PC-3 (cell line): ENCODE data around the gene TRIM38. TPM values are rescaled to one million over a fixed set of nuclear protein-coding genes. Genes with fewer than 3 reads are reported as not detected.
"Not testable (repeated sequence)": the region's sequence is repeated elsewhere in the genome, so short reads cannot be mapped to it uniquely, and the experiment has no call there.

ENCODE experiments used
- ATAC-seq: fragments of 200-7000 bp; cut with Tn5 transposase; 2 replicates; pipeline ENCODE4 v1.9.1; 2020; ENCODE audit warnings: mild to moderate bottlenecking, moderate library complexity
- BruUV-seq: library from RNA; stranded (reverse); fragments of 400-500 nt; replicated peaks from 2 replicates; lab custom pipeline; 2021; lab: Mats Ljungman, UMichigan
- CTCF ChIA-PET: fragments of 300-600 bp; sonication (Branson Sonifier 250); formaldehyde crosslinking; loops from one replicate; lab custom pipeline; 2022; ENCODE audit warnings: antibody characterized with exemption; lab: Charles Lee
- POLR2A ChIA-PET: fragments of 300-600 bp; sonication (Branson Sonifier 250); formaldehyde crosslinking; loops from one replicate; lab custom pipeline; 2022; ENCODE audit warnings: antibody characterized with exemption; ENCODE audit not compliant: unreplicated experiment; lab: Charles Lee
- DNase-seq: peaks from one replicate; pipeline ENCODE4 v3.0.0-alpha.2; 2015
- H2AFZ ChIP-seq: fragments of 300-600 bp; sonication (generic); 2 replicates; pipeline ENCODE4 v1.6.0; 2016; ENCODE audit warnings: antibody characterized with exemption, low read length
- H3F3A ChIP-seq: fragments of 300-600 bp; sonication (generic); one replicate; pipeline ENCODE4 v1.6.0; 2017; ENCODE audit warnings: antibody characterized with exemption, low read length, control low read depth, mild to moderate bottlenecking; ENCODE audit not compliant: unreplicated experiment
- H3K27ac ChIP-seq: fragments of 300-600 bp; sonication (generic); 2 replicates; pipeline ENCODE4 v1.5.1; 2016; ENCODE audit warnings: mild to moderate bottlenecking, low read length
- H3K27me3 ChIP-seq: fragments of 300-600 bp; sonication (generic); 2 replicates; pipeline ENCODE4 v1.6.1; 2016; ENCODE audit warnings: low read length, mixed read lengths
- H3K36me3 ChIP-seq: fragments of 300-600 bp; sonication (generic); 2 replicates; pipeline ENCODE4 v1.6.1; 2016; ENCODE audit warnings: low read depth, mixed run types, low read length, mixed read lengths
- H3K4me1 ChIP-seq: fragments of 300-600 bp; sonication (generic); 2 replicates; pipeline ENCODE4 v1.5.1; 2016; ENCODE audit warnings: low read length; ENCODE audit not compliant: insufficient read depth
- H3K4me2 ChIP-seq: fragments of 300-600 bp; sonication (generic); 2 replicates; pipeline ENCODE4 v1.6.0; 2016; ENCODE audit warnings: low read length
- H3K4me3 ChIP-seq: fragments of 300-600 bp; sonication (generic); 2 replicates; pipeline ENCODE4 v1.5.1; 2016; ENCODE audit warnings: mild to moderate bottlenecking, low read length, mixed read lengths
- H3K79me2 ChIP-seq: fragments of 300-600 bp; sonication (generic); 2 replicates; pipeline ENCODE4 v1.6.1; 2017; ENCODE audit warnings: low read length, mixed read lengths
- H3K9ac ChIP-seq: fragments of 300-600 bp; sonication (generic); 2 replicates; pipeline ENCODE4 v1.6.0; 2016; ENCODE audit warnings: mild to moderate bottlenecking, low read length
- H3K9me2 ChIP-seq: fragments of 300-600 bp; sonication (generic); replicated peaks from 2 replicates; pipeline ENCODE4 v1.6.1; 2016; ENCODE audit warnings: mixed run types, low read length, mixed read lengths
- H3K9me3 ChIP-seq: fragments of 300-600 bp; sonication (generic); 2 replicates; pipeline ENCODE4 v1.6.1; 2016; ENCODE audit warnings: low read length, mixed read lengths
- H4K20me1 ChIP-seq: fragments of 300-600 bp; sonication (generic); 2 replicates; pipeline ENCODE4 v1.6.1; 2016; ENCODE audit warnings: low read length, mixed read lengths
- CTCF ChIP-seq: fragments of 300-600 bp; sonication (generic); conservative IDR thresholded peaks from 2 replicates; pipeline ENCODE4 v1.5.1; 2017; ENCODE audit warnings: antibody characterized with exemption, low read depth, mild to moderate bottlenecking, low read length
- EZH2 ChIP-seq: fragments of 300-600 bp; sonication (generic); IDR thresholded peaks from one replicate; pipeline ENCODE4 v1.6.1; 2017; ENCODE audit warnings: antibody characterized with exemption, mild to moderate bottlenecking, low read length; ENCODE audit not compliant: unreplicated experiment
- EZH2phosphoT487 ChIP-seq: fragments of 300-600 bp; sonication (generic); IDR thresholded peaks from 2 replicates; pipeline ENCODE4 v1.6.1; 2018; ENCODE audit warnings: mild to moderate bottlenecking, antibody characterized with exemption, low read length, borderline replicate concordance
- intact Hi-C: fragments of 100-400 bp; cut with micrococcal nuclease; formaldehyde crosslinking; loops from 2 replicates; pipeline ENCODE4 v1.9.0; 2023
- total RNA-seq: library from RNA; depleted of rRNA; stranded (reverse); fragments of >200 nt; gene quantifications from 2 replicates; pipeline ENCODE4 v1.2.3, GENCODE V29; 2014

Gene TRIM38
- total RNA-seq, 1 experiment from 2014 or later, result 5.6 TPM

- no peak overlapping the region for H3K9ac ChIP-seq
- intact Hi-C loops, result no loop called here
- ChIA-PET POLR2A (interaction anchor here (0.5 kb wide), 1 partner anchor 16 kb away, joined by 7 read pairs; no protein-coding TSS in a partner anchor), CTCF (no interaction called here)
- H3K4me1 ChIP-seq, result no peaks in the 10 kb centered on the region
- no peak overlapping the region for H2AFZ ChIP-seq
- no peak for ATAC-seq
- DNase-seq, result no peak
- no peak overlapping the region for H3K27ac ChIP-seq
- TF ChIP-seq CTCF (no peak), EZH2phosphoT487 (no peak), EZH2 (no peak)
- H3F3A ChIP-seq, result no peaks in the 10 kb centered on the region
- no TSS peak for BruUV-seq
- H3K4me2 ChIP-seq, result no peak overlapping the region
- H3K36me3 ChIP-seq, result no peaks in the 10 kb centered on the region
- no peaks in the 10 kb centered on the region for H4K20me1 ChIP-seq
- no peak overlapping the region for H3K4me3 ChIP-seq
- no peaks in the 10 kb centered on the region for H3K9me3 ChIP-seq
- no peaks in the 10 kb centered on the region for H3K9me2 ChIP-seq
- no peaks in the 10 kb centered on the region for H3K27me3 ChIP-seq
- no peaks in the 10 kb centered on the region for H3K79me2 ChIP-seq
Observed at GRCh38 chr6:26006086-26006939, 43.7 kb downstream of the TRIM38 start.

GRCh38 chr6:26006940-26007305 lies 44.3 kb downstream of the TRIM38 start:
- DNase-seq, H3K79me2 ChIP-seq, CTCF ChIA-PET, H3K4me2 ChIP-seq, H3K27me3 ChIP-seq, H4K20me1 ChIP-seq, H3F3A ChIP-seq, H3K9me2 ChIP-seq, ATAC-seq, intact Hi-C loops, H3K27ac ChIP-seq, H3K9ac ChIP-seq, H3K4me3 ChIP-seq, H2AFZ ChIP-seq, H3K9me3 ChIP-seq, H3K36me3 ChIP-seq, POLR2A ChIA-PET, BruUV-seq, H3K4me1 ChIP-seq: not testable (repeated sequence)

GRCh38 chr6:26008470-26008869 lies 45.9 kb downstream of the TRIM38 start:
- H3K4me1 ChIP-seq, result no peaks in the 10 kb centered on the region
- no peak for ATAC-seq
- no peaks in the 10 kb centered on the region for H3F3A ChIP-seq
- no peaks in the 10 kb centered on the region for H3K36me3 ChIP-seq
- no peaks in the 10 kb centered on the region for H3K9me3 ChIP-seq
- no peak overlapping the region for H3K4me2 ChIP-seq
- no peak overlapping the region for H3K27ac ChIP-seq
- intact Hi-C loops, result no loop called here
- CTCF ChIA-PET, result no interaction called here
- no peak overlapping the region for H3K9ac ChIP-seq
- no peak overlapping the region for H3K4me3 ChIP-seq
- H3K79me2 ChIP-seq, result no peaks in the 10 kb centered on the region
- H2AFZ ChIP-seq, result no peak overlapping the region
- H4K20me1 ChIP-seq, result no peaks in the 10 kb centered on the region
- no peaks in the 10 kb centered on the region for H3K27me3 ChIP-seq
- DNase-seq, result no peak
- no peak for TF ChIP-seq EZH2
- no peak for TF ChIP-seq EZH2phosphoT487
- TF ChIP-seq CTCF, result no peak
- POLR2A ChIA-PET, result interaction anchor here (0.6 kb wide), 1 partner anchor 1145 kb away, joined by 4 read pairs; no protein-coding TSS in a partner anchor
- BruUV-seq, result no TSS peak
- H3K9me2 ChIP-seq, result no peaks in the 10 kb centered on the region
